HCT116 (cell line): ENCODE results near the gene CDH1. TPM values are rescaled to one million over a fixed set of nuclear protein-coding genes. Genes with fewer than 3 reads are reported as not detected.

Experiments
- ATAC-seq: fragments of 200-7000 bp; cut with Tn5 transposase; 2 replicates; pipeline ENCODE4 v1.9.1; 2020; ENCODE audit warnings: mild to moderate bottlenecking, moderate library complexity
- BruUV-seq: library from RNA; stranded (reverse); fragments of 400-500 nt; replicated peaks from 2 replicates; lab custom pipeline; 2021; lab: Mats Ljungman, UMichigan
- CTCF ChIA-PET: fragments of 300-600 bp; sonication (Branson Sonifier 250); formaldehyde crosslinking; loops from one replicate; lab custom pipeline; 2021; ENCODE audit warnings: antibody characterized with exemption; lab: Charles Lee
- POLR2A ChIA-PET: fragments of 300-600, 350-600 bp; sonication (Branson Sonifier 250); formaldehyde crosslinking; loops from one replicate; lab custom pipeline; 2021; ENCODE audit warnings: antibody characterized with exemption; lab: Charles Lee
- RAD21 ChIA-PET, 2 experiments: fragments of 300-600 bp; sonication (Branson Sonifier 250); formaldehyde crosslinking; loops; one replicate each; lab custom pipeline; 2023; ENCODE audit warnings: low total read pairs in 2 of 2; ENCODE audit not compliant: uncharacterized antibody in 2 of 2, unreplicated experiment in 2 of 2, low non-redundant PET in 1 of 2; lab: Charles Lee
- DNase-seq: peaks from one replicate; pipeline ENCODE4 v3.0.0-alpha.2; 2010; ENCODE audit warnings: low read depth, low spot score
- H2AFZ ChIP-seq: fragments of 200-600 bp; shearing (Covaris generic), sonication (generic); 2 replicates; pipeline ENCODE4 v1.6.1; 2017; ENCODE audit warnings: low read depth, mixed run types, mixed read lengths, antibody characterized with exemption, low read length; ENCODE audit not compliant: poor library complexity, severe bottlenecking
- H3K27ac ChIP-seq: 2 replicates; pipeline ENCODE4 v1.5.1; 2012; ENCODE audit warnings: low read depth, low read length
- H3K27me3 ChIP-seq: fragments of 200-600 bp; sonication (generic); 2 replicates; pipeline ENCODE4 v1.6.1; 2016; ENCODE audit warnings: mixed run types, low read length, mixed read lengths; ENCODE audit not compliant: insufficient read depth
- H3K36me3 ChIP-seq, 2 experiments: fragments of 200-500 bp in 1 of 2; fragments of 200-600 bp in 1 of 2; sonication (Bioruptor generic) in 1 of 2; sonication (generic) in 1 of 2; 2 replicates each; pipeline versions ENCODE4 v1.5.1 to v1.6.1; 2014 to 2016; ENCODE audit warnings: low read length in 2 of 2, inconsistent platforms in 1 of 2, mixed read lengths in 1 of 2, mixed run types in 1 of 2; ENCODE audit not compliant: insufficient read depth in 2 of 2, control insufficient read depth in 1 of 2
- H3K4me1 ChIP-seq, 2 experiments: fragments of 200-600 bp in 1 of 2; sonication (generic) in 1 of 2; 2 replicates each; pipeline versions ENCODE4 v1.5.1 to v1.6.1; 2012 to 2017; ENCODE audit warnings: low read length in 2 of 2, inconsistent platforms in 1 of 2, mild to moderate bottlenecking in 1 of 2, mixed read lengths in 1 of 2, mixed run types in 1 of 2, moderate library complexity in 1 of 2; ENCODE audit not compliant: insufficient read depth in 2 of 2, control insufficient read depth in 1 of 2
- H3K4me2 ChIP-seq: fragments of 200-600 bp; sonication (generic); 2 replicates; pipeline ENCODE4 v1.6.1; 2017; ENCODE audit warnings: mixed run types, low read length, mixed read lengths
- H3K4me3 ChIP-seq, 2 experiments: fragments of 200-600 bp in 1 of 2; sonication (generic) in 1 of 2; replicated peaks in 1 of 2; 2 replicates each; pipeline ENCODE4 v1.5.1; 2011 to 2016; ENCODE audit warnings: low read length in 2 of 2, control low read depth in 1 of 2, low read depth in 1 of 2, mild to moderate bottlenecking in 1 of 2, mixed read lengths in 1 of 2, mixed run types in 1 of 2
- H3K79me2 ChIP-seq: fragments of 200-600 bp; sonication (generic); 2 replicates; pipeline ENCODE4 v1.6.1; 2017; ENCODE audit warnings: mild to moderate bottlenecking, mixed run types, low read length, moderate library complexity, mixed read lengths; ENCODE audit not compliant: insufficient read depth
- H3K9ac ChIP-seq: fragments of 200-600 bp; sonication (generic); 2 replicates; pipeline ENCODE4 v1.6.1; 2016; ENCODE audit warnings: low read length, mixed read lengths
- H3K9me2 ChIP-seq: fragments of 200-600 bp; sonication (generic), shearing (Covaris generic); 2 replicates; pipeline ENCODE4 v1.6.1; 2017; ENCODE audit warnings: mixed run types, mild to moderate bottlenecking, moderate library complexity; ENCODE audit not compliant: insufficient read depth
- H3K9me3 ChIP-seq, 2 experiments: fragments of 200-500 bp in 1 of 2; fragments of 200-600 bp in 1 of 2; sonication (Bioruptor generic) in 1 of 2; sonication (generic) in 1 of 2; 2 replicates each; pipeline ENCODE4 v1.6.1; 2014 to 2017; ENCODE audit warnings: low read length in 2 of 2, mixed read lengths in 2 of 2, inconsistent platforms in 1 of 2, low read depth in 1 of 2, mild to moderate bottlenecking in 1 of 2, mixed run types in 1 of 2, moderate library complexity in 1 of 2; ENCODE audit not compliant: control insufficient read depth in 1 of 2, insufficient read depth in 1 of 2
- H4K20me1 ChIP-seq: fragments of 200-600 bp; sonication (generic), shearing (Covaris generic); 2 replicates; pipeline ENCODE4 v1.6.1; 2017; ENCODE audit warnings: mixed run types, mild to moderate bottlenecking, moderate library complexity; ENCODE audit not compliant: insufficient read depth
- CBX3 ChIP-seq: IDR thresholded peaks from 2 replicates; pipeline ENCODE4 v1.6.1; 2012; ENCODE audit warnings: low read depth
- CEBPB ChIP-seq: IDR thresholded peaks from 2 replicates; pipeline ENCODE4 v1.6.1; 2012; ENCODE audit warnings: low read depth
- EGR1 ChIP-seq: IDR thresholded peaks from 2 replicates; pipeline ENCODE4 v1.6.1; 2012; ENCODE audit warnings: low read depth
- FOSL1 ChIP-seq: IDR thresholded peaks from 2 replicates; pipeline ENCODE4 v1.6.1; 2012; ENCODE audit warnings: low read depth
- intact Hi-C: fragments of 100-400 bp; cut with micrococcal nuclease; formaldehyde crosslinking; loops from 2 replicates; pipeline ENCODE4 v1.10.0; 2022
- total RNA-seq: library from RNA; stranded (reverse); gene quantifications from one replicate; pipeline ENCODE4 v1.2.1, GENCODE V29; 2021; ENCODE audit not compliant: unreplicated experiment
- TF ChIP-seq, protein P1 (sequence below), 3 experiments: fragments of 200-600 bp in 1 of 3; sonication (generic) in 1 of 3; IDR thresholded peaks in 2 of 3; conservative IDR thresholded peaks in 1 of 3; 2 replicates each; pipeline ENCODE4 v1.5.1; 2012 to 2017; ENCODE audit warnings: low read depth in 2 of 3, low read length in 2 of 3, antibody characterized with exemption in 1 of 3, borderline replicate concordance in 1 of 3, control low read depth in 1 of 3, mild to moderate bottlenecking in 1 of 3, mixed read lengths in 1 of 3, mixed run types in 1 of 3, moderate library complexity in 1 of 3; ENCODE audit not compliant: insufficient read depth in 1 of 3
- TF ChIP-seq, protein P2 (sequence below): IDR thresholded peaks from 2 replicates; pipeline ENCODE4 v1.6.1; 2012

The CDH1 gene
- total RNA-seq, 1 experiment from 2014 or later: 73.2 TPM

DNA sequence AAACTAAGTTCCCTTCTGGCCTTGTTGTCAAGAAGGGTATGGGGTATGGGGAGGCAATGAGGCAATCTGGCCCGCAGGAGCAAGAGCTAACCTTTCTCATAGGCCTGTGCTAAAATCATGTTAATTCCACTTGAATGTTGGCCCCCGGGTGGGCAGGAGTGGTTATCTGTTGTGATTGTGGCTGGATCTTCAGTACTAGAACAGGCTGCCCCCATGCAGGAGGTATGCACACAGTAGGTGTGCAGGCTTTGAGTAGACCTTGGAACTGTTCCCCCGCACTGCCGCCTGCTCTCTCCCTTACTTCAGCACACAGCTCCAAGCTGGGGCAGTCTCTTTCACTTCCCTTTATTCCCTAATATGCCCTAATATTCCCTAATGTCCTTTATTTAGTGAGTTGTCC is 53.9 kb downstream of the CDH1 start (continued):
- TF ChIP-seq, protein P1, sequence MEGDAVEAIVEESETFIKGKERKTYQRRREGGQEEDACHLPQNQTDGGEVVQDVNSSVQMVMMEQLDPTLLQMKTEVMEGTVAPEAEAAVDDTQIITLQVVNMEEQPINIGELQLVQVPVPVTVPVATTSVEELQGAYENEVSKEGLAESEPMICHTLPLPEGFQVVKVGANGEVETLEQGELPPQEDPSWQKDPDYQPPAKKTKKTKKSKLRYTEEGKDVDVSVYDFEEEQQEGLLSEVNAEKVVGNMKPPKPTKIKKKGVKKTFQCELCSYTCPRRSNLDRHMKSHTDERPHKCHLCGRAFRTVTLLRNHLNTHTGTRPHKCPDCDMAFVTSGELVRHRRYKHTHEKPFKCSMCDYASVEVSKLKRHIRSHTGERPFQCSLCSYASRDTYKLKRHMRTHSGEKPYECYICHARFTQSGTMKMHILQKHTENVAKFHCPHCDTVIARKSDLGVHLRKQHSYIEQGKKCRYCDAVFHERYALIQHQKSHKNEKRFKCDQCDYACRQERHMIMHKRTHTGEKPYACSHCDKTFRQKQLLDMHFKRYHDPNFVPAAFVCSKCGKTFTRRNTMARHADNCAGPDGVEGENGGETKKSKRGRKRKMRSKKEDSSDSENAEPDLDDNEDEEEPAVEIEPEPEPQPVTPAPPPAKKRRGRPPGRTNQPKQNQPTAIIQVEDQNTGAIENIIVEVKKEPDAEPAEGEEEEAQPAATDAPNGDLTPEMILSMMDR (IDR thresholded peaks at IDR 0.05 in 2 of 3, conservative IDR thresholded peaks at IDR 0.05 in 1 of 3; ENCODE audit: borderline replicate concordance in 1 of 3, insufficient read depth in 1 of 3, low read depth in 2 of 3, low read length in 2 of 3): no peak
- TF ChIP-seq FOSL1: no peak
- TF ChIP-seq, protein P2, sequence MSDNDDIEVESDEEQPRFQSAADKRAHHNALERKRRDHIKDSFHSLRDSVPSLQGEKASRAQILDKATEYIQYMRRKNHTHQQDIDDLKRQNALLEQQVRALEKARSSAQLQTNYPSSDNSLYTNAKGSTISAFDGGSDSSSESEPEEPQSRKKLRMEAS: no peak
- TF ChIP-seq CEBPB: no peak
- no peak for TF ChIP-seq EGR1

DNA sequence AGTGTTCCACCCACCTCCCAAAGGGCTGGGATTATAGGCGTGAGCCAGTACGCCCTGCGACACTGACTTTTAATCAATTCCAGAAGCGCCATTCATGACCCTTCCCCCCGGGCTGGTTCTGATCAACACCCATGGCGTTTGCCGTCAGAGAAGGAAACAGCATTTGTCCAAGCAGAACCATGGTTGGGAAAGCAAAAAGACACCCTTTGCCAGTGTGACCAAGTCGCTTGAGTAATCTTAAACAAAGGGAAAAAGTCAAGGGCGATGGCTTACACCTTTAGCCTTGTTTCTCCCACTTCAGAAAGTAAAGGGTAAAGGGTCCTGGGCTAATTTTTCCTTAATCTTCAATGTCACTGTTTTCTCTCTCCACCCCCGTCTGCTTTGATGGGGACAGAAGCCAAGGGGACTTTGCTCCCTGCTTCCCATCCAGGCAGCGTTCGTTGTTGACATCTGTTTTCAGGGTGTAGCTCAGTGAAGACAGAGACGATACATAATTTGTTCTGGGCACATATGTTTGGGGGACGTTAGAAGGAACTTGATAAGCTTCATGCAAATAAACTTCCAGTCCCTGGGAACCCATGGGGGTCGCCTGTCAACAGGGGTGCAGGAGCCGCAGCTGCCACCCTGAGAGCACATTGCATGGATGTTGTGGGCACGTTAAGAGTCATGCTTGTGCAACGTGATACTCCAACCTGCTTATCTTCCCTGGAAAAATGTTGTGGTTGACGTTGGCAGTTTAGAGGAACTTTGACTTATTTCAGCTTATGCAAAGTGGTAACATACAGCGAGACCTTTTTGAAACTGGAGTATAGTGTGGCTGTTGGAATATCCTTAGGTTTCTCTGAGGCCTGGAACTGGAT is 55.6 kb downstream of the CDH1 start:
- Histone ChIP-seq H3K9ac (no peak overlapping the region), H3K9me3 (no peaks in the 10 kb centered on the region), H3K36me3 (no peaks in the 10 kb centered on the region), H3K27ac (no peak overlapping the region), H3K4me1 (peaks cover 8 to 10% of the 10 kb centered on the region in 2 experiments; a peak in 3 of 4 replicates), H2AFZ (no peak overlapping the region), H3K79me2 (no peaks in the 10 kb centered on the region), H3K27me3 (no peaks in the 10 kb centered on the region), H3K4me2 (no peak overlapping the region), H3K9me2 (no peaks in the 10 kb centered on the region), H4K20me1 (no peaks in the 10 kb centered on the region), H3K4me3 (no peak overlapping the region)
- ATAC-seq: no peak
- ChIA-PET RAD21 (no interaction called here), POLR2A (no interaction called here), CTCF (no interaction called here)
- TF ChIP-seq CBX3: no peak
- no peak for DNase-seq
- BruUV-seq: no TSS peak
- intact Hi-C loops: no loop called here
